K562 (cell line): ENCODE measurements around the gene MTRFR. TPM values are rescaled to one million over a fixed set of nuclear protein-coding genes. Genes with fewer than 3 reads are reported as not detected.

Source experiments
- CSDE1 ChIP-seq, 2 experiments: fragments of 450-650 bp; IDR thresholded peaks; 2 replicates each; pipeline ENCODE4 v1.6.1; 2016; ENCODE audit warnings: mild to moderate bottlenecking in 1 of 2
- FOXA1 ChIP-seq: fragments of 450-650 bp; IDR thresholded peaks from 2 replicates; pipeline ENCODE4 v1.6.1; 2016; ENCODE audit warnings: mild to moderate bottlenecking, borderline replicate concordance
- GABPB1 ChIP-seq: sonication (generic); formaldehyde crosslinking; IDR thresholded peaks from 2 replicates; pipeline ENCODE4 v1.8.0; 2022; ENCODE audit warnings: mild to moderate bottlenecking, missing genetic modification reagents
- HSF4 ChIP-seq: fragments of 250-450 bp; sonication (Bioruptor Pico); IDR thresholded peaks from 2 replicates; pipeline ENCODE4 v2.1.2; 2022; ENCODE audit warnings: mild to moderate bottlenecking, moderate library complexity, borderline replicate concordance
- IFI16 ChIP-seq: fragments of 250-450 bp; sonication (Bioruptor Pico); IDR thresholded peaks from 2 replicates; pipeline ENCODE4 v2.1.2; 2022; ENCODE audit warnings: mild to moderate bottlenecking, inconsistent platforms
- KAT8 ChIP-seq: fragments of 450-650 bp; IDR thresholded peaks from 2 replicates; pipeline ENCODE4 v1.6.1; 2016; ENCODE audit warnings: low read depth, mild to moderate bottlenecking
- MED1 ChIP-seq: sonication (generic); formaldehyde crosslinking; IDR thresholded peaks from 2 replicates; pipeline ENCODE4 v1.8.1; 2023; ENCODE audit warnings: missing genetic modification reagents, borderline replicate concordance
- NFRKB ChIP-seq: fragments of 450-650 bp; IDR thresholded peaks from 2 replicates; pipeline ENCODE4 v1.6.1; 2016; ENCODE audit warnings: low read depth
- NR2C1 ChIP-seq, 2 experiments: fragments of 450-650 bp; IDR thresholded peaks; 2 replicates each; pipeline ENCODE4 v1.6.1; 2017; ENCODE audit warnings: mild to moderate bottlenecking in 2 of 2, antibody characterized with exemption in 1 of 2, inconsistent platforms in 1 of 2, missing compliant biosample characterization in 1 of 2, missing genetic modification characterization in 1 of 2
- RUNX1 ChIP-seq: sonication (generic); IDR thresholded peaks from 2 replicates; pipeline ENCODE4 v1.6.1; 2016; ENCODE audit warnings: antibody characterized with exemption, low read depth
- SETDB1 ChIP-seq: IDR thresholded peaks from one replicate; pipeline ENCODE4 v1.6.1; 2012; ENCODE audit warnings: low read length, control low read depth, inconsistent platforms
- WHSC1 ChIP-seq: IDR thresholded peaks from one replicate; pipeline ENCODE4 v1.6.1; 2012; ENCODE audit warnings: low read length, control low read depth, inconsistent platforms
- ZC3H11A ChIP-seq: IDR thresholded peaks from 2 replicates; pipeline ENCODE4 v1.6.1; 2012; ENCODE audit warnings: low read depth, low read length, improper control_type of control experiment
- ZNF175 ChIP-seq: fragments of 200-800 bp; sonication (Bioruptor generic); IDR thresholded peaks from 2 replicates; pipeline ENCODE4 v1.6.1; 2016; ENCODE audit warnings: low read depth, mild to moderate bottlenecking, missing genetic modification characterization, missing compliant biosample characterization
- ZNF3 ChIP-seq: fragments of 250-450 bp; sonication (Bioruptor Pico); IDR thresholded peaks from 2 replicates; pipeline ENCODE4 v1.5.0; 2021; ENCODE audit warnings: mild to moderate bottlenecking, moderate library complexity
- ZNF347 ChIP-seq: fragments of 450-650 bp; formaldehyde crosslinking; IDR thresholded peaks from 2 replicates; pipeline ENCODE4 v1.4.0; 2020; ENCODE audit warnings: low read depth, mild to moderate bottlenecking, moderate library complexity
- ZNF444 ChIP-seq: fragments of 250-450 bp; sonication (Bioruptor Pico); IDR thresholded peaks from 2 replicates; pipeline ENCODE4 v1.4.0; 2020; ENCODE audit warnings: mild to moderate bottlenecking, moderate library complexity
- polyA plus RNA-seq, 8 experiments: library from polyadenylated mRNA; depleted of rRNA in 4 of 8; stranded (reverse) in 5 of 8; unstranded in 3 of 8; fragments of >200 nt; fragmentation: Nextera tagmentation in 2 of 8; fragmentation: Illumina TruSeq in 1 of 8; extraction: Ambion mirVana in 2 of 8; extraction: Trizol in 1 of 8; gene quantifications; 2 replicates each; pipeline versions ENCODE4 v1.2.1 to v1.2.3, GENCODE V29; 2011 to 2014; ENCODE audit warnings: inconsistent platforms in 1 of 8, missing spikeins in 1 of 8
- total RNA-seq, 7 experiments: library from RNA; depleted of rRNA in 6 of 7; stranded (reverse); fragments of >200 nt in 6 of 7; fragmentation: Illumina TruSeq in 2 of 7; extraction: Trizol in 2 of 7; gene quantifications; 2 replicates each; pipeline versions ENCODE4 v1.2.1 to v1.2.3, GENCODE V29; 2011 to 2021; ENCODE audit warnings: low replicate concordance in 1 of 7
- TF ChIP-seq, protein P1 (sequence below): sonication (generic); formaldehyde crosslinking; IDR thresholded peaks from 2 replicates; pipeline ENCODE4 v1.8.0; 2023; ENCODE audit warnings: mild to moderate bottlenecking, missing genetic modification reagents
- TF ChIP-seq, protein P2 (sequence below), 2 experiments: fragments of 450-650 bp; IDR thresholded peaks; 2 replicates each; pipeline ENCODE4 v1.6.1; 2016
- TF ChIP-seq, protein P3 (sequence below): fragments of 250-450 bp; sonication (Bioruptor Pico); IDR thresholded peaks from 2 replicates; pipeline ENCODE4 v1.4.0; 2020; ENCODE audit warnings: mild to moderate bottlenecking

The MTRFR gene
- total and polyA plus RNA-seq, 9 of the 15 experiments (the other 6 are each of a cell fraction or from before 2014, with no cell fraction given) = 16.7 to 55.6 (median 34.7) TPM

DNA sequence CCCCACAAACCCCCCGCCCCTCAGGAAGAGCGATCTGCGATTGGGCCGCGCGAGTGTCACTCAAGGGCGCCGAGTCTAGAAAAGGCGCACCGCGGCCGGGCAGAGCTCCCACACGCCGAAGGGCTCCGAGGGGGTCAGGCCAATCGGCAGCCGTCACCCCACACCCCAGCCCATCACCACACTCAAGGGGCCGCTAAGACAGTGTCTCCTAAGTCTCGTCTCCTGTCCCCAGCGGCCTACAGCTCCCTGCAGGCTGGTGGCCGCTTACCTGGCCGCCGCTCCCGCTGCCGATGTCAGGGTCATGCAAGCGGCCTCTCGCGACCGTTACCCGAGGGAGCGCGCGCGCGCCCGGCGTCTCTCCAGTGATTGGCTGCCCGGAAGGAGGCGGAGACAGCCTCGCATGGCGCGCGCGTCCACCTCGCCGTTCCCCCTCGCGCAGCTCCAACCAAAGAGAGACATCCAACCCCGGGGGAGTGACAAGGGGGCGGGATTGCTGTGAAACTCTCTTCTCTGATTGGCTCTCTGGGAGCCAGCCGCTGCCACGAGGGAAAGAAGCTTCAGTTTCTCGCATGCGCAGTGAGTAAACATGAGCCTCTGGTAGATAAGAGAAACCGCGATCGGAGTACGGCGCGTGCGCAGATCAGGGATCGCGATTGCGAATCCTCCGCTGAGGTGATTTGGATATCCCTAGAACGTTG, at the start of gene MTRFR, which contains the start of gene MPHOSPH9 (continued):
- TF ChIP-seq, protein P1, sequence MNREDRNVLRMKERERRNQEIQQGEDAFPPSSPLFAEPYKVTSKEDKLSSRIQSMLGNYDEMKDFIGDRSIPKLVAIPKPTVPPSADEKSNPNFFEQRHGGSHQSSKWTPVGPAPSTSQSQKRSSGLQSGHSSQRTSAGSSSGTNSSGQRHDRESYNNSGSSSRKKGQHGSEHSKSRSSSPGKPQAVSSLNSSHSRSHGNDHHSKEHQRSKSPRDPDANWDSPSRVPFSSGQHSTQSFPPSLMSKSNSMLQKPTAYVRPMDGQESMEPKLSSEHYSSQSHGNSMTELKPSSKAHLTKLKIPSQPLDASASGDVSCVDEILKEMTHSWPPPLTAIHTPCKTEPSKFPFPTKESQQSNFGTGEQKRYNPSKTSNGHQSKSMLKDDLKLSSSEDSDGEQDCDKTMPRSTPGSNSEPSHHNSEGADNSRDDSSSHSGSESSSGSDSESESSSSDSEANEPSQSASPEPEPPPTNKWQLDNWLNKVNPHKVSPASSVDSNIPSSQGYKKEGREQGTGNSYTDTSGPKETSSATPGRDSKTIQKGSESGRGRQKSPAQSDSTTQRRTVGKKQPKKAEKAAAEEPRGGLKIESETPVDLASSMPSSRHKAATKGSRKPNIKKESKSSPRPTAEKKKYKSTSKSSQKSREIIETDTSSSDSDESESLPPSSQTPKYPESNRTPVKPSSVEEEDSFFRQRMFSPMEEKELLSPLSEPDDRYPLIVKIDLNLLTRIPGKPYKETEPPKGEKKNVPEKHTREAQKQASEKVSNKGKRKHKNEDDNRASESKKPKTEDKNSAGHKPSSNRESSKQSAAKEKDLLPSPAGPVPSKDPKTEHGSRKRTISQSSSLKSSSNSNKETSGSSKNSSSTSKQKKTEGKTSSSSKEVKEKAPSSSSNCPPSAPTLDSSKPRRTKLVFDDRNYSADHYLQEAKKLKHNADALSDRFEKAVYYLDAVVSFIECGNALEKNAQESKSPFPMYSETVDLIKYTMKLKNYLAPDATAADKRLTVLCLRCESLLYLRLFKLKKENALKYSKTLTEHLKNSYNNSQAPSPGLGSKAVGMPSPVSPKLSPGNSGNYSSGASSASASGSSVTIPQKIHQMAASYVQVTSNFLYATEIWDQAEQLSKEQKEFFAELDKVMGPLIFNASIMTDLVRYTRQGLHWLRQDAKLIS (CRISPR knock-in tag) = peak; percentile 94
- no peak for TF ChIP-seq WHSC1
- TF ChIP-seq, protein P2, sequence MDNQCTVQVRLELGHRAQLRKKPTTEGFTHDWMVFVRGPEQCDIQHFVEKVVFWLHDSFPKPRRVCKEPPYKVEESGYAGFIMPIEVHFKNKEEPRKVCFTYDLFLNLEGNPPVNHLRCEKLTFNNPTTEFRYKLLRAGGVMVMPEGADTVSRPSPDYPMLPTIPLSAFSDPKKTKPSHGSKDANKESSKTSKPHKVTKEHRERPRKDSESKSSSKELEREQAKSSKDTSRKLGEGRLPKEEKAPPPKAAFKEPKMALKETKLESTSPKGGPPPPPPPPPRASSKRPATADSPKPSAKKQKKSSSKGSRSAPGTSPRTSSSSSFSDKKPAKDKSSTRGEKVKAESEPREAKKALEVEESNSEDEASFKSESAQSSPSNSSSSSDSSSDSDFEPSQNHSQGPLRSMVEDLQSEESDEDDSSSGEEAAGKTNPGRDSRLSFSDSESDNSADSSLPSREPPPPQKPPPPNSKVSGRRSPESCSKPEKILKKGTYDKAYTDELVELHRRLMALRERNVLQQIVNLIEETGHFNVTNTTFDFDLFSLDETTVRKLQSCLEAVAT (IDR thresholded peaks at IDR 0.05) = peak; percentile 48 to 82; a peak in 3 of 4 replicates
- TF ChIP-seq ZC3H11A = no peak
- TF ChIP-seq ZNF444 = no peak
- no peak for TF ChIP-seq ZNF347
- TF ChIP-seq KAT8 = no peak
- no peak for TF ChIP-seq IFI16 (CRISPR knock-in tag)
- TF ChIP-seq CSDE1 (IDR thresholded peaks at IDR 0.05) = peak in 1 of 2 experiments; percentile 63; a peak in 1 of 4 replicates
- TF ChIP-seq GABPB1 (CRISPR knock-in tag) = peak; percentile 87
- TF ChIP-seq NFRKB = no peak; the same call in 1 of the 2 replicates
- TF ChIP-seq ZNF3 (CRISPR knock-in tag) = no peak
- no peak for TF ChIP-seq FOXA1
- no peak for TF ChIP-seq HSF4 (CRISPR knock-in tag)
- TF ChIP-seq SETDB1 = no peak
- TF ChIP-seq, protein P3, sequence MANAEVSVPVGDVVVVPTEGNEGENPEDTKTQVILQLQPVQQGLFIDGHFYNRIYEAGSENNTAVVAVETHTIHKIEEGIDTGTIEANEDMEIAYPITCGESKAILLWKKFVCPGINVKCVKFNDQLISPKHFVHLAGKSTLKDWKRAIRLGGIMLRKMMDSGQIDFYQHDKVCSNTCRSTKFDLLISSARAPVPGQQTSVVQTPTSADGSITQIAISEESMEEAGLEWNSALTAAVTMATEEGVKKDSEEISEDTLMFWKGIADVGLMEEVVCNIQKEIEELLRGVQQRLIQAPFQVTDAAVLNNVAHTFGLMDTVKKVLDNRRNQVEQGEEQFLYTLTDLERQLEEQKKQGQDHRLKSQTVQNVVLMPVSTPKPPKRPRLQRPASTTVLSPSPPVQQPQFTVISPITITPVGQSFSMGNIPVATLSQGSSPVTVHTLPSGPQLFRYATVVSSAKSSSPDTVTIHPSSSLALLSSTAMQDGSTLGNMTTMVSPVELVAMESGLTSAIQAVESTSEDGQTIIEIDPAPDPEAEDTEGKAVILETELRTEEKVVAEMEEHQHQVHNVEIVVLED (CRISPR knock-in tag) = peak; percentile 70
- TF ChIP-seq MED1 = no peak
- TF ChIP-seq ZNF175 (CRISPR knock-in tag) = no peak
- TF ChIP-seq RUNX1 = 0 out of 2 replicates have a peak, but pooled peaks have one; percentile 62
- peak; percentile 55; the same call in 1 of the 2 replicates for TF ChIP-seq NR2C1 (IDR thresholded peaks at IDR 0.05)
- peak; percentile 71; the same call in 1 of the 2 replicates for TF ChIP-seq NR2C1 (tag; IDR thresholded peaks at IDR 0.05)
